HG03108 (cell line): Measurements from ENCODE around the gene SSH3.

Experiments used
- ATAC-seq: cut with Tn5 transposase; IDR thresholded peaks from one replicate; pipeline ENCODE4 v1.9.1; 2021; ENCODE audit warnings: moderate library complexity; ENCODE audit not compliant: unreplicated experiment

The SSH3 gene

GRCh38 chr11:67357831-67358670 lies 54.7 kb downstream of the SSH3 start:
- ATAC-seq: no peak
